HG02610 (cell line): ENCODE measurements around the gene YIPF5.

Experiments
- ATAC-seq: cut with Tn5 transposase; IDR thresholded peaks from one replicate; pipeline ENCODE4 v1.9.1; 2021; ENCODE audit warnings: mild to moderate bottlenecking, moderate library complexity; ENCODE audit not compliant: unreplicated experiment

YIPF5 gene

DNA sequence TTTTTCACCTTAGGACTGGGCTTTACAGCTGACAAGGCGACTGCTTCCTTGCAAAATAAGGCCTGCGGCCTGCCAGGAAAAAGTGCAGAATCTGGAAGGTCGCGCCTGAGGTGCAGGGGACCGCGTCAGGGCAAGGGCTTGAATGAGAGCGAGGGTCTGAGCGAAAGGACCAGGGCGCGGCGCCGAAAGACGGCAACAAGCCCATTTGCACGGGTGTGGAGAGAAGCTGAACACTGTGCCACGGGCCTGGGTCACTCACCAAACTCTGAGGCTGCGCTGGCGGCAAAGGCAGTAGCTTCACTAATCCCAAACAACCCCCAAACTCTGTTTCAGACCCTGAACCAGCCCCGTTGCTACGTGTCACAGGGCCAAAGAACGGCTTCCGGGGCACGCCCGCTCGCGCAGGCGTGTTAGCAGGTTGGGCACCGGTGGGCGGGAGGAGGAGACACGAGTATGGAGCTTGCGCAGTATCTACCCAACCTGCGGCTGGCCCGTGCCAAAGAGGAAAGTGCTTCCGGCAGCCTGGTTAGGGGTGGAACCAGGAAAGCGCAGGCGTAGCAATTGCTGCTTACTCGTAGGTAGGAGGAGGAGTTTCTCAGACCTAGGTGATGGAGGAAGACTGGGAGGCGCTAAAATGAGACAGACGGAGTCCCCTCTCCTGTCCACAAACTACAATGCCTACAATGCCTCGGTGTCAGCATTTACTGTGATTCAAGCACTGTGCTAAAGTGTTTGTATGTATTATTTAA, at the start of gene YIPF5, which contains the start of gene KCTD16:
TSS of gene YIPF5 (minus strand) at position 384 of the 749 bp plus-strand sequence. CDS start 704 bp downstream, outside the sequence.
TSS of gene KCTD16 (plus strand) at position 598 of the 749 bp plus-strand sequence.
- peak; percentile 100 for ATAC-seq

DNA sequence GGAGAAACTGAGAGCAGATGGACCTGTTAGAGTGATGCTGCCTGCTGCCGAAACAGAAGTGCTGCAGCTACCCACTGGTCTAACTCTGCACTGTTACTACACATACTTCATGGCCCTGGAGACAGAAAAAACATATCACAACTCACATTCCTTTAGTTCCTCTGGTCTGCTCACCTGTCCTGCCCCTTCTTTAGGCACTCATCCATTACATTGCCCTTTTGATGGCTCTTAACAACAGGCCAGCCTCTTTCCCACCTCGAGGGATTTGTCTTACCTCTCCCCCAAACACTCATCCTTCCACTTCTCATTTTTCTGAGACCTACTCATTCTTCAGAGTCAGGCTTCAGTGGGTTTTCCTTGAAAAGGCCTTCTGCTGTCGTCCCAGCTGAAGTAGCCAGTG, 49.4 kb upstream of the YIPF5 start:
- no peak for ATAC-seq

DNA sequence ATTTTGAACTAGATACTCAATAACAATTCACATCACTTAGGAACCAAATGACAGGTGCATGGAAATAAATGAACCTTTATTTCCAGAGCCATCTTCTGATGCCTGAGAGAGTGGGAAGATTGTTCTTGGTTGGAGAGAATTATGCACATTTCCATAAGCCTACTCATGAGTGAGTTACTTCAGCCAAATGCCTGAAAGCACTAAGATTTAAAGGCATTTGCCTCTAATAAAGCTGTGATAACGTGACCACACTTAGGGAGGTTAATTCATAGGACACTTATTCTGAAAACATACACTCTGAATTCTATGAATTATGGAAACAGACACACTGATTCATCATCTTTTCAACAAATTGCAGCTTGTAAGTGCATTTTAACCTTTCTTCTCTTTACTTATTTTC, 40.2 kb upstream of the YIPF5 start:
- no peak for ATAC-seq

DNA sequence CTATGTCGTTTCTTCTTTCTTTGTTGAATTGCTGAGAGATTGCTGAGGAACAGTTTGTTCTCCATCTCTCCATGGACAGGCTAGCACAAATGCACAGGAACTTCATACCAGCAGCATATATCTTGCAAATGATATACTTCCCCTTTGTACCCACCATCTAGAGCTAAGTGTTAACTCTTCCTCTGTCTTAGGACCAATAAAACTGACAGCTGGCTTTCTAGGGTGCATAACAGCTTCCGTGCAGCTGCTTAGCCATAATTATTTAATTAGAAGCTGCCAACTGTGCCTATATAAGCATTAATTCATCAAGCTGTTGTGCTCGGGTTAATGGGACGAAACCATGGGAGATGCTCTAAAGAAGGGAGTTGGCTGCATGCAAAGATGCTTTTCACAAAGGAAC, 38.9 kb upstream of the YIPF5 start:
- no peak for ATAC-seq

DNA sequence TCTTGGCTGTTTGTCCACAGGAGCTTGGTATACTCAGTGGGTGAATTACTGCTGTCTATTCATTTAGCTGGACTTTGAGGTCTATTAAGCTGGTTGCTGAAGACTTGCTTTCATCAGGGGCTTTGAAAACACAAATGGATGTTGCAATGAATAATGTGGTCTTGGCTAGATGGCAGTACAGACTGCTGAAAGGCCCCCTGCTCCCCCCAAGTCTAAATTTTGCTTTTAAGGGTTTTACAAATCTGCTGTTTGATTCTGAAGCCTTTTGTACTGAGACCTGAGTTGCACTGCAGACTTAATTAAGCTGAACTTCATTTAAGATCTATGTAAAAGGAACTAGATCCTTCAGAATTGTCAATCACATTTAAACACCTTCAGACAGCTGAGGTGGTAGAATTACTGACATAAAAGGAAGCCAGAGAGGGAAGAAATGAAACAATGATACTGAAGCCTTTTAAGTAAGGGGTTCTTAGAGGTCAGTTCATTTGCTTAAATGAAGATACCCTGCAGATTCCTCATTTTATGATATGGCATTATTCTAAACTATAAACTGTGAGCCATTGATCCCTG, 37.5 kb upstream of the YIPF5 start:
- ATAC-seq = no peak

DNA sequence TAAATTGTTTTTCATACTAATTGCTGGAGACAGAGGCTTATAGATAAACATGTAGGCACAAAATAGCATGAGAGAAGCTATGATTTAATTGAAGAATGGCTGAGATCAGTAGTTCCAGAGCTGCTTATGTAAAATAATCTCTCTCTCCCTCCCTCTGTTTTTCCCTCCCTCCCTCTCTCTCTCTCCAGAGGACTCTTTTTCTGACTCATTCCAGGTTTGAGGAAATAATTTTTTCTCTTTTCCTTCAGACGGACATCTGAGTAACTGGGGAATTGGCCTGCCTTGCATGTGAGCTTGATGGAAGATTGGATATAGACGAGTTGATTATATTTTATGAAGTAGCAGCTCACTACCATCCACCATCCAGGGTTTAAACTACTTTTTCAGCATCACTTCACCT, 35.7 kb upstream of the YIPF5 start:
- ATAC-seq = no peak

DNA sequence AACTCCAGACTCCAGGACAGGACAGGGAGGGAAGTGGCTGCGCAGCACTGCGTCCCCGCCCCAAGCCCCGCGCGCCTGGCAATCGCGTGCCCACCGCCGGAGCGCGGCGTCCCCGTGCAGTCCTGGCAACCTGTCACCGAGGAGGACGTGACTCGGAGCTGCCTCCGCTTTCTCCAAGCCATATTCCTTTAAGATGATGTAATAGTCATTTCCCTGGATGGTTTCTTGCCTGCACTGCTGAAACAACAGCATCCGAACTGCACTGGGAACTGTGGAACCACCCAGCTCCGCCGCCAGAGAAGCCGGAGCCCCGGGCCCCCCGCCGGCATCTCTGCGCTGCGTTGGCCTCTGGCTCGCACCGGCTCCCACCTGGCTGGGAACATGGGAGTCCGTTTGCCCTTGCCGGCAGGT, 34.7 kb upstream of the YIPF5 start:
- no peak for ATAC-seq

DNA sequence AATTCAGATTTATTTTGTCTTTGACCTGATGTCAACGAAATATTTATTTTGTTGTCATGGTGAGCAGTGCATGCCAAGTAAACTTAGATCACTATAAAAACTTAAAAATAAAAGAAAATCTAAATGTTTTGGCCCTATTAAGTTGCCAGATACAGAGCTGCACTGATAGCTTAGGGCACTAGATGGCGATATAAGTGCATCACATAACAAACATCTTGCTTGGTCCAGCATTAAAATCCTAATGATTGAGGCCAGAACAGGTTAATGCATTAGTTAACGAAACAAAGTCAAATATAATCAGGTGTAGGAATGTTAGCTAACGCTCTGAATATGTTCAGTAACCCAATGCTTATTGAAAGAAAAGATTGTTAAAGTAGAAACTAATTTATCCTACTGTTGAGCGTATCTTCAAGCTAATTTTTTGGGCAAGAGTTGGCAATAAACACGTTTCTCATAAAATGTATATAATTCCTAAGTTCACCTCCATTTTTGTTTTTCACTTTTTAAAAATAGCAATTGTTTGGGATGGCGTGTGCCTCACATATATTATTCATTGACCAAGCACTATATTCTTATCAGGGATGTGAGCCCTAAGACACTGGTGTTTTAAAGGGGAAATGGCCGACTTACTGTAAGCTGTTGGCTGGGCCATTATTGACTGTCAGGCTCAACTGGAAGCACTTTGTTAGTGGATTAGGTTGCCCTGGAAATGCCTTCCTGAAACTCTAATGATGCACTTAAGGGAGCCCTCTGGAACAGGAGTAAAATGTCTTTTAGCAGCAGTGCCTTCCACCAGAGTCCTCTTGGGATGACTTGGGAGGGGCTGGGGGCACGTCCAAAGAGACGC, 33.5 kb upstream of the YIPF5 start:
- ATAC-seq = peak; percentile 79

DNA sequence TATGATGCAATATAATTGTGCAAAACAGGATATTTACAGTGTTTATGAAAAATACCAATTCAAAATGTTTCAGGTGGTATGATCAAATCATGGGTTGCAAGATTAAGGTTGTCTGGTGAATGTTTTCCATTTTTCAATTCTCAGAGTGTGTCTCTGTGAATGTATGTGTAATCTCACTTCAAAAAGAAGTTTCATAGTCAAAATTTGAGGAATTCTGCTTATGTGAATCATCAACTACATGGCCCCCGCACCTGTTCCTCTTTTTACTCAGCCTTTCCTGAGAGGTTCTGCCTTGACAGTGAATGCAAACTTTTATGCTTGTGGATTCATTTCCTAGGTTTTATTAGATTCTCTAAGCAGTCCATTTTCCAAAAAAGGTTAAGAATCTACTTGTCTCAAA, 32.3 kb upstream of the YIPF5 start:
- no peak for ATAC-seq

DNA sequence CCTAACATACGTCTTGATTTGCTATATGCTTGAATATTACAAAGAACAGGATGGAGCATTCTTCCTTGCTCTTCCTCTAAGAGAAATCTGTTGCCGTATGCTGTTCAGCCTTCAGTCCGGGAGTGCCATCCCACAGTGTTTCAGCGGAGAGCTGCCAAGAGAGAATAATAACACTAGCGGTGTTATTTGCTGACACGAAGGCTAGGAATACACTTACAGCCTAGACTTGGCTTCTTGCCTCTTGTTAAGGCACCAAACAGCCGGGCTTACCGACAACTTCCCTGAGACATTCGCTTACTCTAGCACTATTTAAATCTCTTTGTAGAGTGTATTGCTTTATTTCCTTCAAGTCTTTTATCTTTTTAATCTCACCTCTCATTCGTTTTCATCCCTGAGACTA, 31.6 kb upstream of the YIPF5 start:
- ATAC-seq = no peak

DNA sequence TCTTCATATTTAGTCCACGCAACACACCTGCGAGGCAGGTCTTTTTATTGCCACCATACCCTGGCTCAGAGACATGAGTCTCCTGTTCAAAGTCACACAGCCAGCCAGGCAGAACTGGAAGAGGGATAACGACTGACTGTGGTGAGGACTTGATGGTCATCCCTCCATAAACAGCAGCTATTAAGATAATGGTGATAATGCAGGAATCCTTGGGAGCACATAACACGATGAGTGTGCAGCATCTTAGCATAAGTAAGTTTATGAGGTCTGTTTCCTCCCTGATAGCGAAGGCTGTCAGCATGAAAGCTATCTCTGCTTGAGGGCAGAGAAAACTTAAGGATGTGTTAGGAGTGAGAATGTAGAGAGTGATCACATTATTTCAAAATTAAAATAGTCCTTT, 31.1 kb upstream of the YIPF5 start:
- no peak for ATAC-seq

DNA sequence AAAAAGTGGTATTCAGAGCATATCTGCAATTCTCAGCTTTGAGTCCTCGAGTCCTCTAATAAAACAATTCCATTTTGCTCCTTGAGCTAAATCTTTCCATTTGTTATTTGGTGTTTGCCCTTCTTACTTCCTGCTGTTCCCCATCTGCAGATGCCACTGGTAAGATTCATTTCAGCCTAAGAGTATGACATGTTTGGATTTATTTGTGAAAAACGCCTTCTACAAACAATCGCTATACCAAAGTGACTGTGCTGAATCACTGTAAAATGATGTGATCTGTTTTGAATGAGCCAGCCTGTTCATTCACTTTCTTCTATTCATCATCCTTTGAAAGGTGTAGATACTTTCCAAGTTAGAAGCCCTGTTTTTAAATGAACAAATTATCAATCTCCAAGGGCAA, 27.9 kb upstream of the YIPF5 start:
- ATAC-seq = no peak

DNA sequence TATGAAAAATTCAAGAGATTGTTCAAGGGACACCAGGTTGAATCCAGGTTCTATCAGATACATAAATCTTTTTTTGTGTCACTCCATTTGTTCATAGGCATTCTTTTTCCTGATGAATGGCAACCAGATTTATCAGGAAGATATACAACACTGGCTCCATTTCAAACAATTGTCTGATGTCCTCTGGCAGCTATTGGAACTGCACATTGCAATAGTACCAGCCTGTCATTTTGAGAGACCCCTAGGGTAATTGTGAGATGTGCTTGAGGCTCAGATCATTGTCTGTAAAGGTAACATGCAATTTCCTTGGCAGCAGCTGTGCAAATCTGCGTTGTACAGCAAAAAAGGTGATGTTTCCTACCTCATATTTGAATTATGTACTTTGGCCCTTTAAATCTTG, 26.2 kb upstream of the YIPF5 start:
- no peak for ATAC-seq

DNA sequence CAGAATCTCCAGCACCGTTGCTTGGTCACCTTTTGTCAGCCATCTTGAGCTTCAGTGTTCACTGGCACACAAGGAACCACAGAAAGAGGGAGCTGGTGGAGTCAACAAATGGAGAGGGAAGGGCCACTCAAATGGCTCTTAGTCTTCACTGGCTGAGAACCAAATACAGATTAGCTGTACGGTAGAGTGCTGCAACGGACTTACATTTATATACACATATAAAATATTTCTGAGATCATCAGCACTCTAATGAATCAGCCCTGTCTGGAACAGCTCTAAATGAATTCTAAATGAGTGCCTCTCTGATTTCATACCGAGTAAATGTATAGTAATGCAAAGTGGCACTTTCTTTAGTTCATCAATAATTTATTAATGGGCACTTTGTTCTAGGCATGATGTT, 25.0 kb upstream of the YIPF5 start:
- ATAC-seq = no peak

DNA sequence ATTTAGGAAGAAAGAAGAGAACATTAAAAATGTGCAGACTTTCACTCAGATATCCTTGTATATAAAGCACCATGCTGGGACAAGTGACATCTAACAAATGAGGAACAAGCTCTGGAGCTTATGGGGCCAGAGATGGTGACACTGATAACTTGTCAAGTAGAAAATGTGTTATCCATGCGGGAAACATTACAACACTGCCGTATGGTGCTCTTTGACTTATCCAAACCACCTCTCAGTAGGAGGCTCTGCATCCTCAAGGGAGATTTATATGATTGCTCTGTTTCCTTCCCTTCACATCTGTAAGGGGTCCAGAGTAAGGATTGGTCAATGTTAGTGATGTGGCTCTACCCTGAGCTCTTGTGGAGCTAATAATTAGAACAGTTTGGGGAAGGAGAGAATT, 23.7 kb upstream of the YIPF5 start:
- no peak for ATAC-seq

DNA sequence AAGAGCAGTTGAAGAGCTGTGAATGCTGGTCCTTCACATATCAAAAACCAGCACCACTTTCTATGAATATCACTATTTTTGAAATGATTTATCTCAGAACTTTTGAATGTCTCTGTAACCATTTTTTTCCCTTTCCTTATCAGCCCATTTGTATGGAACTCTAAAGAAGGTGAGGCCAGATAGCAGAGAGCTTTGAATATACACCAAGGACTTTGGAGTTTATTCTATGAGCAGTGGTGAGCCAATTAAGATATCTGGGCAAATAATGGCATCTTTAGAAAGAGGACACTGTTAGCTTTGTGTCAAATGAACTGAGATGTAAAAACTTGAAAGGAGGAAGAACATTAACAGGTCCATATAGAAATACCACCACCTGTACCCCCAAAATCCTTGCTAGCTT, 22.2 kb upstream of the YIPF5 start:
- no peak for ATAC-seq

DNA sequence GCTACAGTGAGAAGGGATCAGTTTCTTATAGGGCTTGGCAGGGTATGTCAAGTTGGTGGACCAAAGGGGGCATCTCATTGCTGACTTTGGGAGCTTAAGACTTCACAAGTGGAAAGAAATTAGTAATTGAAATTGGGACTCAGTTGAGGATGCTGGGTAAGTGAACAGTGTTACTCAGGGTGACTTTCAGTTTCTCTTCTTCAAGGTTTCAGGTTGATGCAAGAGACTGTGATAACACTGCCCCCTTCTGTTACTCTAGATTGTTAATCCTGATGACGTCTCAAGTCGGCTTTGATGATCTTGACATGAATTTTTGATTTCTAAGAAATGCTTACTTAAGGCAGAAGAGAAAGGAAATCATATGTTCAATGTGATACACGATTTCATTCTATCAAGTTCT, 21.5 kb upstream of the YIPF5 start:
- ATAC-seq = peak; percentile 97

DNA sequence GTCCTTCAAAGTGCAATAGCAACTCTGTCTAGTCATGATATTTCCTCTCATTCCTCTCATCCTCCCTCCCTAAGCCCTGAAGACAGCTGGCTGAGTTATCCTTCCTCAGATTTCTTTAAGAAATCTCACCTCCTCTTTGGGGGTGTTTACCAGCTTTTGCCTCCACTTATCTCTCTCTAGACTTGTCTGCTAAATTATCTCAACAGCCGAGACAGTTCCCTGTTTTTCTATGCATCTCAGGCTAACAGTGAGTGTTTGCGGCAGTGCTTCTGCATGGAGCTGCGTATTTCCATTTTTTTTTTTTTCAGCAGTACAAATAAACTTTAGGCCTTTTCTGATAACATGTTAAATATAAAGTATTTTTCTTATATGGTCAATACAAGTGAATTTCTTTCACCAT, 21.1 kb upstream of the YIPF5 start:
- ATAC-seq = no peak

DNA sequence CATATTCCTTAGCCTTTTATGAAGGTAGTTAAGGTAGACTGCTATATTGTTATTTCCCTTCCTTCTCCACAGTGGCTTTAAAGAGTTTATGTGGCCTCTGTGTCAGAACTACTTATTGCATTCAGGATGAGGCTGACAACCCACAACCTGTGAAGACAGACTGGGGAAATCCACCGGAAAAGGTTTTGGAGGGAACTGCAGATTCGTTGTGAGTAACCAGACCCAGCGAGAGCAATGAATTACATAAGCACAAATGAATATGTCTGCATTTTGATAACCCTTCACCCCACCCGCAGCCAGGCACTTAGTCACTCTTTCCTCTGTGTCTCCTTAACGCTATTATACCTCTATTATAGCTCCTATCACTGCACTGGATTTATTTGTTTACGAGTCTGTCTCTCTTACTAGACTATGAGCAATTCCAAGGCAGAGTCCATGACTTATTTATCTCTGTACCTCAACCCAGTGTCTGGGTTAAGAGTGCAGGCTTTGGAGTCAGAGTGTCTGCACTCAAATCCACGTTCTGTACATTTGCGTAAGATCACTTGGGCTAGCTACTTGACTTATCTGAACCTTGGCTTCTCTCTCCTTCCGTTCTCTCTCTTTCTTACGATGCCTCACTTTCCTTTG, 19.5 kb upstream of the YIPF5 start:
- no peak for ATAC-seq

DNA sequence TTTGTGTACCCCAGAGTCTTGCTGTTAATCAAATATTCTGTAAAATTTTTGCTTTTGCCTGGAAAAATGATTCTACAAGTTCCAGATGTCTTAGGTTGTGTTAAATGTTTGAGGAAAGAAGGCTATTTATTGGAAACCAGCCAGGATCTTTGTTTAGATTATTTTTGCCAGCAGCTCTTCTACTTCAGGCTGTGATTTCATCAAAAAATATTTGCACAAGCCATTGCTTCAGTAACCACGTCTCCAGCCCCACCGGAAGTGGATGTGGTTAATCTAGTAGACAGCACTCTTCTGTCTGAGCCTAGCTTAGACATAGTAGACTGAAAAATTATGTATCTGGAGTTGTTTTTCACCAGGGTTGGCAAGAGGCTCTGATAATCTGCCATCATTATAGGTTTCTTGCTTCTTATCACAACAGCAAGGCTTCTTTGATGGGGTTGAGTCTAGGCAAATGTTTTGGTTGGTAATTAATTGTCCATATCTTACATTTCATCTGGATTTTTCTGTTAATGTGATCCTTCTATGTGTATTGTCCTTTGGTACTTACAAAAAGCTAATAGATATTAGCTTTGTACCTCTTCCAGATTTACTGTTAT, 17.3 kb upstream of the YIPF5 start:
- ATAC-seq = peak; percentile 85
